ENCODE measurements around the gene CD247. TPM values are rescaled to one million over a fixed set of nuclear protein-coding genes. Genes with fewer than 3 reads are reported as not detected.

CD247 gene
- total and polyA plus RNA-seq, 9 of the 15 experiments (the other 6 are each of a cell fraction or from before 2014, with no cell fraction given), result 0.08 to 0.42 (median 0.28) TPM; not detected in 5

DNA sequence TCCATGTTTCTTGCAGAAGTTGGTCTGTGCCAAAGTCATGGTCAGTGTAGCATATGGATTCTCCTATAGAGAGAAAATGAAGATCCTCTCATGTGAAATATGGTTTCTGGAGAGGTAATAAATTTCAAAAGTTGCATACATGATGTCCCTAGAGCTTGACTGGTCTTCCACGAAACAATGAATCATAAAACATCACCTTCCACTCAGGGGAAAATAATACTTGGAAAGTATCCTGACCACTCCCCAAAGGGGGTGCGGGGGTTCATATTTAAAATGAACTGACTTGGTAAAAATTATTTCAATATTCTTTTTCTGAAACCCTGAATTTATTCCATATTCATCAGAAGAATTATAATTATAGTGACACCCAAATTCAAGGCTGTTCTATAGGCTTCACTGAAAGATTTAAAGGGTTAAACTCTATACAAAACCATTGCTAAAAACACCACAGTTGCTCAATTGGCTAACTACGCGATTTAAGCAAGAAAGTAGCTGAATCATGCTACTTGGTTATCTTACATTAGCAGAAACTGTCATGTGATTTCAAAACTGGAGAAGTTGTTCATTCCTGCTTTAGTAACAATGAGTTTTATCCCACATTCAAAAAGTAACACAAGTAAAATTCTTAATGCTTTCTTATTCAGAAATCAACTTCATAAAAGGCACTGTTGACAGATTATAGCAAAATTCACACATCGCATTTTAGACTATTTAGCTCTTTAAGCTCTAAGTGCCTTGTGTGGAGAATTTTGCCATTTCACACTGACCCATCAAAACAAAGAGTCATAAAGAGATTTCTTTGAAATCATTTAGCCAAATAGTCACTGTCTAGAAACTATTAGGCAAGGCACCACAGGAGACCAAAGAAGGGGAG, 30.0 kb upstream of the CD247 start (continued):
- no peak for TF ChIP-seq ZNF407 (IDR thresholded peaks at IDR 0.05; ENCODE audit: low read depth)
- no peak for TF ChIP-seq FOXA3 (CRISPR knock-in tag; conservative IDR thresholded peaks at IDR 0.05 in 1 of 2, IDR thresholded peaks at IDR 0.05 in 1 of 2)
- peak; percentile 46; the same call in 1 of the 2 replicates for TF ChIP-seq REST (IDR thresholded peaks at IDR 0.05; ENCODE audit: borderline replicate concordance)
- TF ChIP-seq REST (CRISPR knock-in tag; IDR thresholded peaks at IDR 0.05; ENCODE audit: low read depth), result no peak
- TF ChIP-seq NCOA4 (IDR thresholded peaks at IDR 0.05; ENCODE audit: partially characterized antibody), result no peak
- no peak for TF ChIP-seq YBX1 (IDR thresholded peaks at IDR 0.05)
- no peak for TF ChIP-seq CBX8 (IDR thresholded peaks at IDR 0.05; ENCODE audit: borderline replicate concordance, extremely low read depth, low read depth, low read length, poor library complexity, severe bottlenecking)
- no peak for TF ChIP-seq TCF7 (IDR thresholded peaks at IDR 0.05; ENCODE audit: borderline replicate concordance)
- TF ChIP-seq ZKSCAN3 (CRISPR knock-in tag; IDR thresholded peaks at IDR 0.05), result no peak
- TF ChIP-seq ZNF354B (CRISPR knock-in tag; IDR thresholded peaks at IDR 0.05), result no peak; the same call in 1 of the 2 replicates
- no peak for TF ChIP-seq FOXP1 (CRISPR knock-in tag; IDR thresholded peaks at IDR 0.05)
